ENCODE measurements around the gene MYL7.
"Not testable (repeated sequence)": the region's sequence is repeated elsewhere in the genome, so short reads cannot be mapped to it uniquely, and the experiment has no call there.

MYL7 gene

DNA sequence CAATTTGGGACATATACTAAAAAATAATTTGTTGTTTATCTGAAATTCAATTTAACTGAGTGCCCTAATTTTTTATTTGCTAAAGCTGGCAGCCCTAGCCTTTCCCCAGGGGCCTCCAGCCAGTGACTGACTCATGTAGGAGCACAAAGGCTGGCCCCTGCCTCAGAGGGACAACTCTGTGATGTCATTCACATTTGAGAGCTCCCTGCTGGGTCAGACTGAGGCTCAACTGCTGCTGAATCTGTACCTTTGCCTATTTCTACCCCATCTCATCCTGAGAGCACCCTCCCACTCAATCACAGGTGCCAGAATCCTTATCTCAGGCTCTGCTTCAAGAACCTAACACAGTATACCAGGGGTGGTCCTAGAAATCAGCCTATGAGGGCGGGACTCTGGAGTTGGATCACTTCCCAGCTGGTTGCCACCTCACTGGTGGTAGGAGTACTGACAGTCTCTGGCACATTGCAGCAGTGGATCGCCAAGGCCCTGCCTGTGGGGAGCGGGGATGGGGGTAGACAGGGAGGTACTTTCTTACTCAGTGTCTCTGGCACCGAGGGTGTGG, 36.5 kb upstream of the MYL7 start:
- no peak overlapping the region for H2AFZ ChIP-seq (ENCODE audit: low read depth, low read length, severe bottlenecking)
- TF ChIP-seq, protein P1, sequence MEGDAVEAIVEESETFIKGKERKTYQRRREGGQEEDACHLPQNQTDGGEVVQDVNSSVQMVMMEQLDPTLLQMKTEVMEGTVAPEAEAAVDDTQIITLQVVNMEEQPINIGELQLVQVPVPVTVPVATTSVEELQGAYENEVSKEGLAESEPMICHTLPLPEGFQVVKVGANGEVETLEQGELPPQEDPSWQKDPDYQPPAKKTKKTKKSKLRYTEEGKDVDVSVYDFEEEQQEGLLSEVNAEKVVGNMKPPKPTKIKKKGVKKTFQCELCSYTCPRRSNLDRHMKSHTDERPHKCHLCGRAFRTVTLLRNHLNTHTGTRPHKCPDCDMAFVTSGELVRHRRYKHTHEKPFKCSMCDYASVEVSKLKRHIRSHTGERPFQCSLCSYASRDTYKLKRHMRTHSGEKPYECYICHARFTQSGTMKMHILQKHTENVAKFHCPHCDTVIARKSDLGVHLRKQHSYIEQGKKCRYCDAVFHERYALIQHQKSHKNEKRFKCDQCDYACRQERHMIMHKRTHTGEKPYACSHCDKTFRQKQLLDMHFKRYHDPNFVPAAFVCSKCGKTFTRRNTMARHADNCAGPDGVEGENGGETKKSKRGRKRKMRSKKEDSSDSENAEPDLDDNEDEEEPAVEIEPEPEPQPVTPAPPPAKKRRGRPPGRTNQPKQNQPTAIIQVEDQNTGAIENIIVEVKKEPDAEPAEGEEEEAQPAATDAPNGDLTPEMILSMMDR (IDR thresholded peaks at IDR 0.05; ENCODE audit: insufficient read depth, low read length, poor library complexity, severe bottlenecking): no peak
- no peak for TF ChIP-seq EZH2phosphoT487 (conservative IDR thresholded peaks at IDR 0.05; ENCODE audit: low read length)
- no peak overlapping the region for H3K4me2 ChIP-seq (ENCODE audit: low read depth, low read length, poor library complexity, severe bottlenecking)

GRCh38 chr7:44176486-44176885, 35.4 kb upstream of the MYL7 start:
- Histone ChIP-seq H3K27me3 (ENCODE audit: low read length) (0 out of 2 replicates have a peak, but pooled peaks cover 3% of the 10 kb centered on the region), H3K9ac (ENCODE audit: low read length) (no peak overlapping the region), H3K79me2 (ENCODE audit: insufficient read depth, low read length) (no peaks in the 10 kb centered on the region), H3F3A (ENCODE audit: insufficient read depth) (no peaks in the 10 kb centered on the region), H3K4me2 (ENCODE audit: low read depth, low read length, poor library complexity, severe bottlenecking) (no peak overlapping the region), H3K27ac (ENCODE audit: low read depth, low read length) (no peak overlapping the region), H3K9me2 (replicated peaks; ENCODE audit: insufficient read depth, low read length) (no peaks in the 10 kb centered on the region), H2AFZ (ENCODE audit: low read depth, low read length, severe bottlenecking) (no peak overlapping the region), H4K20me1 (ENCODE audit: low read depth, low read length) (no peaks in the 10 kb centered on the region), H3K4me3 (ENCODE audit: insufficient read depth, low read length, poor library complexity, severe bottlenecking) (no peak overlapping the region), H3K9me3 (ENCODE audit: insufficient read depth, low read length) (no peaks in the 10 kb centered on the region), H3K36me3 (ENCODE audit: low read length) (no peaks in the 10 kb centered on the region)
- TF ChIP-seq, protein P1 (IDR thresholded peaks at IDR 0.05; ENCODE audit: insufficient read depth, low read length, poor library complexity, severe bottlenecking): no peak
- TF ChIP-seq EZH2phosphoT487 (conservative IDR thresholded peaks at IDR 0.05; ENCODE audit: low read length): no peak

More for the DNA sequence above, 36.5 kb upstream of the MYL7 start:
- no peaks in the 10 kb centered on the region for H3K9me2 ChIP-seq (replicated peaks; ENCODE audit: insufficient read depth, low read length)
- H3K27ac ChIP-seq (ENCODE audit: low read depth, low read length): no peak overlapping the region
- H3K36me3 ChIP-seq (ENCODE audit: low read length): no peaks in the 10 kb centered on the region
- no peaks in the 10 kb centered on the region for H3F3A ChIP-seq (ENCODE audit: insufficient read depth)
- no peak overlapping the region for H3K4me3 ChIP-seq (ENCODE audit: insufficient read depth, low read length, poor library complexity, severe bottlenecking)
- no peak overlapping the region for H3K9ac ChIP-seq (ENCODE audit: low read length)
- H3K79me2 ChIP-seq (ENCODE audit: insufficient read depth, low read length): no peaks in the 10 kb centered on the region
- no peaks in the 10 kb centered on the region for H4K20me1 ChIP-seq (ENCODE audit: low read depth, low read length)
- H3K9me3 ChIP-seq (ENCODE audit: insufficient read depth, low read length): peaks cover 10% of the 10 kb centered on the region; the same call in 1 of the 2 replicates
- H3K27me3 ChIP-seq (ENCODE audit: low read length): 0 out of 2 replicates have a peak, but pooled peaks cover 3% of the 10 kb centered on the region

- H3K79me2 ChIP-seq (ENCODE audit: insufficient read depth, low read length): no peaks in the 10 kb centered on the region
- no peak overlapping the region for H3K9ac ChIP-seq (ENCODE audit: low read length)
- H3K4me3 ChIP-seq (ENCODE audit: insufficient read depth, low read length, poor library complexity, severe bottlenecking): no peak overlapping the region
- 0 out of 2 replicates have a peak, but pooled peaks cover 3% of the 10 kb centered on the region for H3K27me3 ChIP-seq (ENCODE audit: low read length)
- no peak overlapping the region for H3K4me2 ChIP-seq (ENCODE audit: low read depth, low read length, poor library complexity, severe bottlenecking)
- H3K36me3 ChIP-seq (ENCODE audit: low read length): no peaks in the 10 kb centered on the region
- H3K9me3 ChIP-seq (ENCODE audit: insufficient read depth, low read length): no peaks in the 10 kb centered on the region
- no peaks in the 10 kb centered on the region for H4K20me1 ChIP-seq (ENCODE audit: low read depth, low read length)
- TF ChIP-seq EZH2phosphoT487 (conservative IDR thresholded peaks at IDR 0.05; ENCODE audit: low read length): no peak
- TF ChIP-seq, protein P1 (IDR thresholded peaks at IDR 0.05; ENCODE audit: insufficient read depth, low read length, poor library complexity, severe bottlenecking): no peak
- no peak overlapping the region for H2AFZ ChIP-seq (ENCODE audit: low read depth, low read length, severe bottlenecking)
- no peak overlapping the region for H3K27ac ChIP-seq (ENCODE audit: low read depth, low read length)
- no peaks in the 10 kb centered on the region for H3F3A ChIP-seq (ENCODE audit: insufficient read depth)
- H3K9me2 ChIP-seq (replicated peaks; ENCODE audit: insufficient read depth, low read length): no peaks in the 10 kb centered on the region
Observed at GRCh38 chr7:44175730-44176129, 34.6 kb upstream of the MYL7 start.

DNA sequence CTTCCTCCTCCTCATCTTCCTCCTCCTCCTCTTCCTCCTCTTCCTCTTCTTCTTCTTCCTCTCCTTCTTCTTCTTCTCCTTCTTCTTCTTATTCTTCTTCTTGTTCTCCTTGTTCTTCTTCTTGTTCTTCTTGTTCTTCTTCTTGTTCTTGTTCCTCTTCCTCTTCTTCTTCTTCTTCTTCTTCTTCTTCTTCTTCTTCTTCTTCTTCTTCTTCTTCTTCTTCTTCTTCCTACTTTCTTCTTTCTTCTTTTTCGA, 33.5 kb upstream of the MYL7 start:
- H4K20me1 ChIP-seq (ENCODE audit: low read depth, low read length); H3K27me3 ChIP-seq (ENCODE audit: low read length); H3K36me3 ChIP-seq (ENCODE audit: low read length); H3K4me2 ChIP-seq (ENCODE audit: low read depth, low read length, poor library complexity, severe bottlenecking); H3K9me3 ChIP-seq (ENCODE audit: insufficient read depth, low read length); H3K9ac ChIP-seq (ENCODE audit: low read length); H2AFZ ChIP-seq (ENCODE audit: low read depth, low read length, severe bottlenecking); H3K27ac ChIP-seq (ENCODE audit: low read depth, low read length); H3F3A ChIP-seq (ENCODE audit: insufficient read depth); H3K9me2 ChIP-seq (replicated peaks; ENCODE audit: insufficient read depth, low read length); H3K4me3 ChIP-seq (ENCODE audit: insufficient read depth, low read length, poor library complexity, severe bottlenecking); H3K79me2 ChIP-seq (ENCODE audit: insufficient read depth, low read length): not testable (repeated sequence)
